ENCODE results near the gene DOLPP1.

DNA sequence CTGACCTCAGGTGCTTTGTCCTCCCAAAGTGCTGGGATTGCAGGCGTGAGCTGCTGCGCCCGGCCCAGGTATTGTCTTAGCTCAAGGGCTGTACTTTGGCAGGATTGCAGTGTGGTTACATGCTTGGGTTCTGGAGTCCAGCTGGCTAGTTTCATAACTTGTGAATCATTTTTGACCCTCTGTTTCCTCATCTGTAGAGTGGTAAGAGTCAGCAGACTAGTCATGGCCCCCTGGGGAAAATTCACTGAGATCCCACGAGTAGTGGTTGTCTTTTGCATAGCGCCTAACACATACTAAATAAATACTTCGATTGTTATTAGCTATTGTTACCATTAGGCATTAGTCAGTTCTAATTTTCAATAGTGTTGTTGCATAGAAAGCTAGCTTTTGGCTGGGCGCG lies 44.6 kb downstream of the DOLPP1 start:
- TF ChIP-seq, protein P1, sequence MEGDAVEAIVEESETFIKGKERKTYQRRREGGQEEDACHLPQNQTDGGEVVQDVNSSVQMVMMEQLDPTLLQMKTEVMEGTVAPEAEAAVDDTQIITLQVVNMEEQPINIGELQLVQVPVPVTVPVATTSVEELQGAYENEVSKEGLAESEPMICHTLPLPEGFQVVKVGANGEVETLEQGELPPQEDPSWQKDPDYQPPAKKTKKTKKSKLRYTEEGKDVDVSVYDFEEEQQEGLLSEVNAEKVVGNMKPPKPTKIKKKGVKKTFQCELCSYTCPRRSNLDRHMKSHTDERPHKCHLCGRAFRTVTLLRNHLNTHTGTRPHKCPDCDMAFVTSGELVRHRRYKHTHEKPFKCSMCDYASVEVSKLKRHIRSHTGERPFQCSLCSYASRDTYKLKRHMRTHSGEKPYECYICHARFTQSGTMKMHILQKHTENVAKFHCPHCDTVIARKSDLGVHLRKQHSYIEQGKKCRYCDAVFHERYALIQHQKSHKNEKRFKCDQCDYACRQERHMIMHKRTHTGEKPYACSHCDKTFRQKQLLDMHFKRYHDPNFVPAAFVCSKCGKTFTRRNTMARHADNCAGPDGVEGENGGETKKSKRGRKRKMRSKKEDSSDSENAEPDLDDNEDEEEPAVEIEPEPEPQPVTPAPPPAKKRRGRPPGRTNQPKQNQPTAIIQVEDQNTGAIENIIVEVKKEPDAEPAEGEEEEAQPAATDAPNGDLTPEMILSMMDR (IDR thresholded peaks at IDR 0.05 in 8 of 11, conservative IDR thresholded peaks at IDR 0.05 in 3 of 11), result no peak
- TF ChIP-seq POLR2AphosphoS5 (IDR thresholded peaks at IDR 0.05), result no peak
